Upper lobe of left lung (tissue), 4 donors: ENCODE data around the gene LZTS2.

Source experiments
- EP300 ChIP-seq, 4 donors: sonication (generic); formaldehyde crosslinking; IDR thresholded peaks; one replicate each; pipeline ENCODE4 v1.5.1; 2017; ENCODE audit warnings: antibody characterized with exemption in 4 of 4, control low read depth in 2 of 4
- TF ChIP-seq, protein P1 (sequence below), 6 experiments: fragments of 450-650 bp in 4 of 6; fragments of 200-600 bp in 2 of 6; sonication (generic) in 2 of 6; IDR thresholded peaks; one replicate each; pipeline ENCODE4 v1.5.1; 2016 to 2019; ENCODE audit warnings: antibody characterized with exemption in 6 of 6

DNA sequence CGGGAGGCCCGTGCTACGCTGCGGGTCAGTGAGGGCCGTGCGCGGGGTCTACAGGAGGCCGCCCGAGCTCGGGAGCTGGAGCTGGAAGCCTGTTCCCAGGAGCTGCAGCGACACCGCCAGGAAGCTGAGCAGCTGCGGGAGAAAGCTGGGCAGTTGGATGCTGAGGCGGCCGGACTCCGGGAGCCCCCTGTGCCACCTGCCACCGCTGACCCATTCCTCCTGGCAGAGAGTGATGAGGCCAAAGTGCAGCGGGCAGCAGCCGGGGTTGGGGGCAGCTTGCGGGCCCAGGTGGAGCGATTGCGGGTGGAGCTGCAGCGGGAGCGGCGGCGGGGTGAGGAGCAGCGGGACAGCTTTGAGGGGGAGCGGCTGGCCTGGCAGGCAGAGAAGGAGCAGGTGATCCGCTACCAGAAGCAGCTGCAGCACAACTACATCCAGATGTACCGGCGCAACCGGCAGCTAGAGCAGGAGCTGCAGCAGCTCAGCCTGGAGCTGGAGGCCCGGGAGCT lies 7.0 kb downstream of the LZTS2 start:
- TF ChIP-seq, protein P1, sequence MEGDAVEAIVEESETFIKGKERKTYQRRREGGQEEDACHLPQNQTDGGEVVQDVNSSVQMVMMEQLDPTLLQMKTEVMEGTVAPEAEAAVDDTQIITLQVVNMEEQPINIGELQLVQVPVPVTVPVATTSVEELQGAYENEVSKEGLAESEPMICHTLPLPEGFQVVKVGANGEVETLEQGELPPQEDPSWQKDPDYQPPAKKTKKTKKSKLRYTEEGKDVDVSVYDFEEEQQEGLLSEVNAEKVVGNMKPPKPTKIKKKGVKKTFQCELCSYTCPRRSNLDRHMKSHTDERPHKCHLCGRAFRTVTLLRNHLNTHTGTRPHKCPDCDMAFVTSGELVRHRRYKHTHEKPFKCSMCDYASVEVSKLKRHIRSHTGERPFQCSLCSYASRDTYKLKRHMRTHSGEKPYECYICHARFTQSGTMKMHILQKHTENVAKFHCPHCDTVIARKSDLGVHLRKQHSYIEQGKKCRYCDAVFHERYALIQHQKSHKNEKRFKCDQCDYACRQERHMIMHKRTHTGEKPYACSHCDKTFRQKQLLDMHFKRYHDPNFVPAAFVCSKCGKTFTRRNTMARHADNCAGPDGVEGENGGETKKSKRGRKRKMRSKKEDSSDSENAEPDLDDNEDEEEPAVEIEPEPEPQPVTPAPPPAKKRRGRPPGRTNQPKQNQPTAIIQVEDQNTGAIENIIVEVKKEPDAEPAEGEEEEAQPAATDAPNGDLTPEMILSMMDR (IDR thresholded peaks at IDR 0.05): no peak
- no peak for TF ChIP-seq EP300 (IDR thresholded peaks at IDR 0.05)
